OCI-LY1 (cell line): Measurements from ENCODE around the gene RCAN2.

Source experiments
- EZH2 ChIP-seq: fragments of 200-600 bp; sonication (generic), shearing (Covaris generic); IDR thresholded peaks from 2 replicates; pipeline ENCODE4 v1.8.0; 2017; ENCODE audit warnings: borderline replicate concordance, mixed run types, mild to moderate bottlenecking, antibody characterized with exemption, low read length, moderate library complexity, mixed read lengths
- TF ChIP-seq, protein P1 (sequence below): fragments of 200-600 bp; sonication (generic), shearing (Covaris generic); IDR thresholded peaks from 2 replicates; pipeline ENCODE4 v1.5.1; 2017; ENCODE audit warnings: mild to moderate bottlenecking, antibody characterized with exemption, low read length, moderate library complexity, mixed read lengths

DNA sequence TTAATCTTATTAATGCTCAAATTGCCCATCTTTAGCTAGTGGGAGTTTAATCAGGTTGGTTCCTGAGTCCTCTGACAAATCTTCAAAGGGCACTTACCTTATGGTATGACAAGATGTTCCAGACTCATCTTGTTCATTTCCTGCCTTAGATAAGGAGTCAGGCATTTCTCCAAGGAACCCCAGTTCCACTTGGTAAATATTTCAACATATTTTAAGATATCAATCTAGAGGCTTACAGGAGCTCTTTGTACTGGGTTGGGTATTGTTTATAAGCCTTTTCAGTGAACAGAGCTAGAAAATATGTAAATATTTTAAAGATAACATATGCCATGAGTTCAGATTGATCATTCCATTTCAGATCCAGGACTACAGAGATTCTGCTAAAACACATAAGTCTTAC lies 159.8 kb downstream of the RCAN2 start:
- TF ChIP-seq, protein P1, sequence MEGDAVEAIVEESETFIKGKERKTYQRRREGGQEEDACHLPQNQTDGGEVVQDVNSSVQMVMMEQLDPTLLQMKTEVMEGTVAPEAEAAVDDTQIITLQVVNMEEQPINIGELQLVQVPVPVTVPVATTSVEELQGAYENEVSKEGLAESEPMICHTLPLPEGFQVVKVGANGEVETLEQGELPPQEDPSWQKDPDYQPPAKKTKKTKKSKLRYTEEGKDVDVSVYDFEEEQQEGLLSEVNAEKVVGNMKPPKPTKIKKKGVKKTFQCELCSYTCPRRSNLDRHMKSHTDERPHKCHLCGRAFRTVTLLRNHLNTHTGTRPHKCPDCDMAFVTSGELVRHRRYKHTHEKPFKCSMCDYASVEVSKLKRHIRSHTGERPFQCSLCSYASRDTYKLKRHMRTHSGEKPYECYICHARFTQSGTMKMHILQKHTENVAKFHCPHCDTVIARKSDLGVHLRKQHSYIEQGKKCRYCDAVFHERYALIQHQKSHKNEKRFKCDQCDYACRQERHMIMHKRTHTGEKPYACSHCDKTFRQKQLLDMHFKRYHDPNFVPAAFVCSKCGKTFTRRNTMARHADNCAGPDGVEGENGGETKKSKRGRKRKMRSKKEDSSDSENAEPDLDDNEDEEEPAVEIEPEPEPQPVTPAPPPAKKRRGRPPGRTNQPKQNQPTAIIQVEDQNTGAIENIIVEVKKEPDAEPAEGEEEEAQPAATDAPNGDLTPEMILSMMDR, result no peak
- no peak for TF ChIP-seq EZH2
